Measurements from ENCODE around the gene ME2.
"Not testable (repeated sequence)": the region's sequence is repeated elsewhere in the genome, so short reads cannot be mapped to it uniquely, and the experiment has no call there.

ME2 gene

GRCh38 chr18:50861617-50862016 lies 17.3 kb upstream of the ME2 start:
- DNase-seq (ENCODE audit: low spot score) = no peak

GRCh38 chr18:50862401-50862800 lies 16.5 kb upstream of the ME2 start:
- no peak for DNase-seq (ENCODE audit: low spot score)

- DNase-seq (ENCODE audit: low spot score) = no peak
Observed at GRCh38 chr18:50863840-50864375, 15.0 kb upstream of the ME2 start.

- DNase-seq (ENCODE audit: low spot score) = no peak
Observed at GRCh38 chr18:50866765-50867164, 12.2 kb upstream of the ME2 start.

- no peak for DNase-seq (ENCODE audit: low spot score)
Observed at GRCh38 chr18:50869150-50869549, 9.8 kb upstream of the ME2 start.

- no peak for DNase-seq (ENCODE audit: low spot score)
Observed at GRCh38 chr18:50870138-50870845, 8.6 kb upstream of the ME2 start.

- DNase-seq (ENCODE audit: low spot score) = no peak
Observed at GRCh38 chr18:50871846-50872245, 7.1 kb upstream of the ME2 start.

DNA sequence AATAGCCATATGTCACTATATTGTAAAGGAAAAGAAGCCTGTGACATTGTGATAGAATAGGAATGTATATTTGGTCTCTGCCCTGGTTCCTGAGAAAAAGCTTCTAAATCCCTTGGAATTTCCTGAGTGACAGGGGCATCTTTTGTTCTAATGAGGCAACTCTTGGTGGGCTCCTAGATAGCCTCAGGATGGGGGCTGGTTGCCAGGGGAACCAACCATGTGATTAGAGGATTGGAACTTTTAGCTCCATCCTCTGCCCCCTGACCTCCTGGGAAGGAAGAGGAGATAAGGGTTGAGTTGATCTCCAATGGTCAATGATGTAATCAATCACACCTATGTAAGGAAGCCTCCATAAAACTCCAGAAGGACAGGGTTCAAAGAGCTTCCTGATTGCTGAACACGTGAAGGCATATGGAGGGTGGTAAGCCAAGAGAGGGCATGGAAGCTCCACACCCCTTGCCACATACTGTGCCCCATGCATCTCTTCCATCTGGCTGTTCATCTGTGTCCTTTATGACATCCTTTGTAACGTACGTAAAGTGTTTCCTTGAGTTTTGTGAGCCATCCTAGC lies 2.9 kb upstream of the ME2 start:
- no peak for DNase-seq (ENCODE audit: low spot score)

GRCh38 chr18:50877545-50878265 lies 1.2 kb upstream of the ME2 start:
- no peak for DNase-seq (ENCODE audit: low spot score)

DNA sequence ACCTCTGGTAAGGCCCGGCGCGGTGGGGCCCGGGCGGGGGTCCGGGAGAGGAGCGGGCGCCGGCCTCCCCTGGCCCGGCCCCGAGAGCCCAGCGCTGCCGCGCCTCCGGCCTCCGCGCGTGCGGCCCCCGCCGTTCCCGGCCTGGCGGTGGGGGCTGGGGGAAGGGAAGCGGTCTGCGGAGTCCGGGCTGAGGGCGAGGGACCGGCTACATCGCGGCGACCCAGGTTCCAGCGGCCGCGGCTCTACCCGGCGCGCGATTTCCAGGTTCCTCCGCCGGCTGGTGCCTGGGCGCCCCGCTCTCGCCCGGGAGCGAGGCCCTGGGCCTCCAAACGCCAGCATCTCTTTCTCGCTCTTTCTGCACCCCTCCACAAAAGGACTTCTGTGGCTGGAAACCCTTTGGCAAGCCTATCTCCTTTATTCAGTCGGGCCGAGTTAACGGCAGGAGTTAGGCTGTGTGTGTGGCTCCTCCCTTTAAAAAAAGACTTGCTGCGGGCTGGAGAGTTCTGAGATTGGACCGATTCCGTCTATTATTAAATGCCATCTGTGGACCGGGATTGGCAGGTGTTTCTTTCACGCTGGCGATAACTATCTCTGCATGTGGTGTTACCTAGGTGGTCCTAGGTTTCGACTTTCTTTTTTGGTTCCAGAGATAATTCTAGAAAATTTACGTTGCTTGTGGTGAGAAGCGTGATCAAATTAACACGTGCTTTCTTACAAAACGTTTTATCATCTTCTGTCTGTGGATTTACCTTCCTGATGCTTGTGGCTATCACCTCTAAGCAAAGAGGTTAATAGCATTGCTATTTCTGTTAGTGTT lies 592 bp downstream of the ME2 start:
- DNase-seq (ENCODE audit: low spot score) = peak; percentile 52

GRCh38 chr18:50880119-50880465 lies 1.2 kb downstream of the ME2 start:
- no peak for DNase-seq (ENCODE audit: low spot score)

DNA sequence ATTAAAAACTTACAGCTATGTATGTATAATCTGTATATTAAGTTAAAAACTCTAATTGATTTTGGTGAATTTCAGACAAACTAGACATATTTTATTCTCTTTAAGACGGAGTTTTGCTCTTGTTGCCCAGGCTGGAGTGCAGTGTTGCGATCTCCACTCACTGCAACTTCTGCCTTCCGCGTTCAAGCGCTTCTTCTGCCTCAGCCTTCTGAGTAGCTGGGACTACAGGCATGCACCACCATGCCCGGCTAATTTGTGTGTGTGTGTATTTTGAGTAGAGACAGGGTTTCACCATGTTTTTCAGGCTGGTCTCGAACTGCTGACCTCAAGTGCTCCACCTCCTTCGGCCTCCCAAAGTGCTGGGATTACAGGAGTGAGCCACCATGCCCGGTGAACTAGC lies 2.0 kb downstream of the ME2 start:
- DNase-seq (ENCODE audit: low spot score) = not testable (repeated sequence)

- no peak for DNase-seq (ENCODE audit: low spot score)
Observed at GRCh38 chr18:50886929-50887328, 8.0 kb downstream of the ME2 start.

DNA sequence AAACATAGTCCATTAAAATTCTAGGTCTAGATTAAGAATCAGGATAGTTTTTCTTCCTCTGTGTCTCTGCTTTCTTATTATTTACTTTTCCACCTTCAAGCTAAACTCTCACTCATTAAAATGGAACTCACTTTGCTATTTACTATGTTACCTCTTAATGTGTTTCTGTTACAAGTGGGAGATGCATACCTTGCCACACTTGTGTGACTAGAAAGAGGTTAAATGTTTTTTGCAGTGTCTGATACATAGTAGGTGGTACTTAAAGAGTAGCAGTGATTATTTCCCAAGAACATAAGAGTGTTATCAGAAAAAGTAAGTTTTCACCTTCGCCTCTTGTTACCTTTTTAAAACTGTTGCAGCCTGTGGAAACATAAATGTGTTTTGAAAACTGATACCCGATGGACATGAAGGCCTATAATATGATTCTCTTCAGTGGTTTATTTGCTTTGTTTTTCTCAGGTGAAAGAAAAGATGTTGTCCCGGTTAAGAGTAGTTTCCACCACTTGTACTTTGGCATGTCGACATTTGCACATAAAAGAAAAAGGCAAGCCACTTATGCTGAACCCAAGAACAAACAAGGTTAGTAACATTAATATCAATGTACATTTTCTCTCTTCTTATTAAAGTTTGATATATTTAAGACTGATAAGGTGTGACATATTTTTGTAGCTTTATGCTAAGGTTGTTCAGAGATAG lies 16.6 kb downstream of the ME2 start:
- no peak for DNase-seq (ENCODE audit: low spot score)

DNA sequence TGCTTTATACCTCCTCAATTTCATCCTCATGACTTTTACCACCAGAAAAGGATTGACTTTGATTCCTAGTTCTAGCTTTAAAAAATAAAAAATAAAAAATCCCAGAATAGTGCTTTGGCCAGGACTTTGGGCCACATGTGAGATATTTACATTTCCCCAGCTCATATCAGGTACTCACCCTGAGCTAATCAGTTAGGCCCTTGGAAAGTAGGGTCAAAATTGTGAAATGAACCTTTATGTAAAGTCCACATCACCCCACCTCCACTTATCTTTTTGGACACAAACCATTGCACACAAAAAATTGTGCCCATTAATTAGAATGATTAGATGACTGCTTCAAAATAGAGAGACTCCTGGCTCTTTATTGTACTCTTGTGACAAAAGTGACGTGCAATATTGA lies 17.2 kb downstream of the ME2 start:
- no peak for DNase-seq (ENCODE audit: low spot score)

DNA sequence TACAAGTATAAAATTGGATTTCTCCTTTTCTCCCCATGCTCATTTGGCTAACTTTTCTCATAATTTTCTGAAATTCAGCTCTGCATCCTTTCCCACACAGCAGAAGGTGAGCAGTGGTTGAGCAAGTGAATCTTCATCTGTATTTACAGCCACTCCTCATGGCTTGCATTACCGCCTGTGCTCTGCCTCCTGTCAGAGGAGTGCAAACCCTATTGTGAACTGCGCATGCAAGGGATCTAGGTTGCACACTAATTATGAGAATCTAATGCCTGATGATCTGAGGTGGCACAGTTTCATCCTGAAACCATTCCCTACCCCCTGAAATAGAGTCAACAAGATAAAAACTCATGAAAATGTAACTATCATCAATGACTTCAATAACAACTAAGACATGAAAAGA lies 20.0 kb downstream of the ME2 start:
- DNase-seq (ENCODE audit: low spot score) = no peak

DNA sequence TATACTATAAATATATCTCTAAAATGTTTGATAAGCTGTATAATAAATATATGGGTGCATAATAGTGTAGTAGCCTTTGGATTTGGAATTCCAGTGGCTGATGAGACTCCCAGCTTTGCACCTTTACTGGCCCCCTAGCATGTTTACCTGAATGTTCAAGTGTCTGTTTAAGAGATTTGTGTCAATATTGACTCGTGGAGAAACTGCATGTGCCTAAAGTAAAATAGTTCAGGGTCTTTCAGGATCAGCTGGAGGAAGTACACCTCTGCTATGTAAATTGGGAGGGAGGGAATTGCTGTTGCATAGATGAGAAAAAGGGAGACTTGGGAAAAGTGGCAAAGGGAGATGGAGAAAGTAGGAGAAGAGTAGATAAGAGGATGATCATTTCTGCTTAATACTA lies 23.9 kb downstream of the ME2 start:
- DNase-seq (ENCODE audit: low spot score) = no peak

DNA sequence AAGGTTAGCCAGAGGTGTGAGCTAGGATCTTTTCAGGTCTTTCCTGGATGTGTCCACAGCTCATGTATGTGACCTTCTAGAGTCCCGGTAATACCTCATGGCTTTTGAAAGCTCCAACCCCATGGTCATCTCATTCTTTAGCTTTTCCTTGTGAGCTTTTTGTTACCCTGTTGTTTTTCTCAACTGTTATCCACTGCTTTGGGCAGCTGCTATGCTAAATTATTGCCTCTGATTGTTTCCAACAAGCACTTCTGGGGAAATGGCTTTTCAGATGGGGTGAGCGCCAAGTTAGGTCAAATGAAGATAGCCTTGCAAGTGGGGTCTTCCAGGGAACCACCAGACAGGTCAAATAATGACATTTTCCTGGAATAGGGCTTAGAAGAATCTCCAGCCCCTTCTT lies 27.9 kb downstream of the ME2 start:
- DNase-seq (ENCODE audit: low spot score) = no peak

DNA sequence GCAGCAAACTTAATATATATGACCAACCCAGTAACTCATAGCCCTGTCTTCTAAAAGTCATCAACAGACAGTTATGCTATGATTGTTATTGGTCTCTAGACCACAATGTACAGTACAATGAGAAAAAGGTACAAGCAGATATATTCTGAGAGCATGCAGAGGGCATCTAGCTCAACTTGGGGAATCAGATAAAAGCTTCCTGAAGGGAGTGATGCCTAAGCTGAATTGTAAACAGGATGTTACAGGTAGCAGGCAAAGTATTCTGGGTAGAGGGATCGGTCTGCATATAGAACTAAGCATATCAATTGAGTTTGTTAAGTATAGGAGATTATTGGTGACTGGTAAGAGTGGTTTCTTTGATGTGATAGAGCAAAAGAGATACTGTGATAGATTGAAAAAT lies 30.3 kb downstream of the ME2 start:
- DNase-seq (ENCODE audit: low spot score) = no peak

DNA sequence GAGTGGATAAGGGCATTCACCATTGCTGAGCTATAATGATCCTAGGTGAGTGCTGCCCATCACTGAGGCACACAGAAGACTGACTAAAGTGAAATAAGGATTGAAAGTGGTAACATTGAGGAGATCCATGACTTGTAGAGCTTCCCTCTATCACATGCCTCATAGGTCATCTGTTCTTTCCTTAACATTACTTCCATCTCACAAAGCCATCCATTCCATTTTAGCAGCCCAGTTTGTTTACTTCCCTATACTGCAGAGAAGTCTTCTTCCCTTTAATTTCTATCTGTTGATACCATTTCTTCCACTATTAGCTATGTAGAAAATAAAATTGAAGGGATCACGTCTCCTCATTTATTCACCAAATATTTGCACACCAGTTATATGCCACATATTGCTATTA lies 32.1 kb downstream of the ME2 start:
- no peak for DNase-seq (ENCODE audit: low spot score)

DNA sequence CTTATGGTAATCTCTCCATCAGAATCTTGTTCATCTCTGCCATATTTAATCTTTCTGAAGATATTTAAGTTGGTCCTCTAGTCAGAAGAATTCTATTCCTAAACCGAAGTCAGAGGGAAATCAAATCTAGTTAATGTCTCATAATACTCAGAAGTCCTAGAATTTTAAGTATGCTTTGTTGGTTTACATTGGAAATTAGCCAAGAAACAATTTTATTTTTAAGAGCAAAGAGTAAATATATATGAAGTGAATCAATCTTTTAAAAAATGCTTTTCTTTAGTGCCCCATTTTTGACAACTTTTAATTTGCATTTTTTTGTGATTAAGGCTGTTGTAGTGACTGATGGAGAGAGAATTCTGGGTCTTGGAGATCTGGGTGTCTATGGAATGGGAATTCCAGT lies 38.1 kb downstream of the ME2 start:
- DNase-seq (ENCODE audit: low spot score) = no peak

- DNase-seq (ENCODE audit: low spot score) = no peak
Observed at GRCh38 chr18:50918153-50918552, 39.2 kb downstream of the ME2 start.

Measured in putamen (tissue), 1 donor.